RKO (cell line): ENCODE results near the gene KCNMA1.
"Not testable (repeated sequence)": the region's sequence is repeated elsewhere in the genome, so short reads cannot be mapped to it uniquely, and the experiment has no call there.

Experiments
- DNase-seq: peaks from one replicate; pipeline ENCODE4 v3.0.0-alpha.2; 2016; ENCODE audit warnings: low spot score

The KCNMA1 gene

DNA sequence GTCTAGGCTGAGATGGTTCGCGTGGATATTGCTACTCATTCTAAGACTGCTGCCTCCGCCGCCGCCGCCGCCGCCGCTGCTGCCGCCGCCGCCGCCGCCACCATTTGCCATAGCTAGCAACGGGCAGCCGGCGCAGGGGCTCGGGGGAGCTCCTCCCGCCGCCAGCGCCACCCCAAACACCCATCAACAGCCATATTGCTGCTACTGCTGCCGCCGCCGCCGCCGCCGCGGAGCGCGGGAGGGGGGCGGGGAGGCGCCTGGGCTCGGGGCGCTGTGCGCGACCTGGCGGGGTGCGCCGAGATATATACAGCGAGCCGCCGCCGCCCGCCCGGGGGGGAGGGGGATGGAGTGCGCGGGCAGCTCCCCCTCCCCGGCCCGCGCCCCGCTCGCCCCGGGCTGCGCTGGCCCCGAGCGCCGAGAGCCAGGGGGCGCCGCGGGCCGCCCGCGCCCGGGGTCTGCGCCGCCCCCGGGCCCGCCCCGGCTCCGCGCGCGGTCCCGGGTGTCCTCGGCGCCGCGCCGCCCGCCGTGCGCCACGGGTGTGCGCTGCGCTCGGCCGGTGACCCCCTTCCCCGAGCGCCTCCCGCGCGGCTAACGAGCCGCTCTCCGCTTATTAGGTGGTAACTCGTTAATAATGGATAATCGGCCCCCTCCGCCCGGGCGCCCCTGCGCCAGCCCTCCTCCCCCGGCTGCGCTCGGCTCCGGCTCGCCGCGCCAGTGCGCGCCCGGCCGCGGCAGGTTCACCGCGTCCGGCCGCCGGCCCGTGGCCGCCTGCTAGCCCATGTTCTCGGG lies at the start of gene KCNMA1:
TSS of gene KCNMA1 (minus strand) at position 277 of the 789 bp plus-strand sequence.
- DNase-seq = no peak

DNA sequence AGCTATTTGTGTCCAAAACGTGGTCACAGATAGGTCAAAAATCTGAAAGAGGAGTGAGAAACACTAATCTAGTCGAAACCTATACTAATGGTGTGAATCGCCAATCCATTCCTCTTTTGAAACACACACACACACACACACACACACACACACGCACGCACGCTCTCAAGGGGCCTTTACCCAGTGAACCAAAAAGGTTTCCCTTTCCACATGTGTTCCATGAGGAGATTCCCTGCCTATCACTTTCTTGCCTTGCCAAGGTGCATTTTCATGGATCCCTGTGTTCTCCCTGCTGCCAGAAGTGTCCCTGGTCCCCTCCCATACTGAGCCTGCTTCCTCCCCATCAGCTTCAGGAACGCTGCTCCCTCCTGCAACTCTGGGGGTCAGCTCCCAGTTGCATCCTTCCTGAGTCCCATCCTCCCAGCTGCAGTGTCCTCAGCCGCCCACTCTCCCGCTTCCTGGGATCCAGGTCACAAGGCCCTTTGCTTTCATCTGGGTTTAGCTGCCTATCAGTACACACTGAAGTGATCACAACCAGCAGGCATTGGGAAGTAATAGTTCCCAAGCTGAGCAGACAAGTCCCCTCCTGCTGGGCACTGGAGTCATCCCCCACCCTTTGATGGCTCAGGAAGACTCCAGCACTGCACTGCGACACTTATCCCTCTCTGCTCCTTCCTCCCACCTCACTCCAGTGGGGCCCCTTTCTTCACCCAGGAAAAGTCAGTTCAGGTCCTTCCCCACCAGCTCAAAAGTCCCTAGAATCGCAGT lies 49.2 kb upstream of the KCNMA1 start:
- no peak for DNase-seq

GRCh38 chr10:77686096-77686495 lies 48.5 kb upstream of the KCNMA1 start:
- no peak for DNase-seq

DNA sequence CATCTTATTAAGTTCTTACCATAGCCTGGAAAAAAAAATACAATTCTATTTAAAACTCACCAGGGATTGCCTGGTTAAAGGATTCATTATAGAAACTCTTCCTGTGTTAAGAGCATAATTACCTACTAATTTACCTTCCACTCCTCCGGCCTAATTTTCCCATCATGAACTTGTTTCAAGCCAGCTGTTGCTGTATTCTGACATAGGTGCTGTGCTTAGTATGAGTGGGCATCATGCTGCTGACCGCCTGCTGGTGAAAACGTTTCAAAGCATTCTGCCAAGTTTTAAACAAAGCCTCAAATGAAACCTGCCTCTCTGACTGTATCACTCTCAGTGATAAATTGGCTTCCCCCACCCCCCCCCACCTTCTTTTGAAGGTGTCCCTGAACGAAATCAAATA lies 47.8 kb upstream of the KCNMA1 start:
- no peak for DNase-seq

DNA sequence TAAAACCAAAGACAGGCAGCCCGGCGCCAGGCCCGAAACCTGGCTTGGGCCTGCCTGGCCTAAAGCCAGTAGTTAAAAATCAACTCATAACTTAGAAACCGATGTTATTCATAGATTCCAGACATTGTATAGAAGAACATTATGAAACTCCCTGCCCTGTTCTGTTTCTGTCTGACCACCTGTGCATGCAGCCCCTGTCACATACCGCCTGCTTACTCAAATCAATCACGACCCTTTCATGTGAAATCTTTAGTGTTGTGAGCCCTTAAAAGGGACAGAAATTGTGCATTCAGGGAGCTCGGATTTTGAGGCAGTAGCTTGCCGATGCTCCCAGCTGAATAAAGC lies 45.5 kb upstream of the KCNMA1 start:
- DNase-seq = not testable (repeated sequence)

DNA sequence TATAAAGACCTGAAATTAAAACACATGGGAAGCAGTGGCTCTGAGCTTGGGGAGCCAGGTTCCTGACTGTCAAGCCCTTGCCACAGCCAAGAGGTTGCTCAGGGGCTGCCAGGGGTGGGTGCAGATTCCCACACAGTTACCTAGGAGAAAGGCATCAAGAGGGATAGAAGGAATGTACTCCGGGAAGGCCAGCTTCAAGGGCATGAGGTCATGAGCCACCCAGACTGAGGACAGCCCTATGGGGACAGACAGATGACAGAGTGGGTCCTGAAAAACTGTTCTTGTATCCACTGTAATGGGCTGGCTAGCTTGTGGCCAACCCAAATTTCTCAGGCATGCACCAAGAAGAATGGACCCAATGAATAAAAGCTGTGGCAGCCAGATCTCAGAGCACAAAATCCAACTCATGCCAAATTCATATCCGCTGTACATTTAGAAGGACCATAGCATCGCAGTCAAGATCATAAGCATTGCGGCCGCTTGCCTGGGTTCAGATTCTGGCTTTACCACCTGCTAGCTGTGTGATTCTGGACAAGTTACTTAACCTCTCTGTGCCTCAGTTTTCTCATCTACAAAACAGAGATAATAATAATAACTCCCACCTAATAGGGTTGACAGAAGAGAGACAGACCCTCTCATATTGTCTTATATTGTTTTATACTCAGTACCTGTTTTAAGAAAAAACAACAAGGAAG lies 44.9 kb upstream of the KCNMA1 start:
- no peak for DNase-seq

- no peak for DNase-seq
Measured at GRCh38 chr10:77681839-77682238, 44.2 kb upstream of the KCNMA1 start.

DNA sequence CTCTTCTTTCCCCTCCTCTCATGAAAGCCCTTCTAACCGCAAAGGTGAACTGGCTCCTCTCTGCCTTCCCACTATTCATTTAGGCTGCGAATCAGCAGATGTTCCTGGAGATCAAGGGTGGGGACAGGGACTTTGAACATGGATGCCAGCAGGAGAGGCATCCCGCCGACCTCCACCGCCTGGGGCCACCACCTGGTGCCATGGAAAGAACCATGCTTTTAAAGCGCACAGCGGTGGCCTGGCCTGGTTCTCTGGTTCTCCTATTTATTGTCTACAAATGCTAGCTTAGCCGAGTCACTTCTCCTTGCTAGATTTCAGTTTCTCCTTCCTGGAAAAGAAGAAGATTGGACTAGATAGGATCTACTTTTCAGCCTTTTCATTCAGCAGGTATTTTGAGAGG lies 43.2 kb upstream of the KCNMA1 start:
- DNase-seq = no peak

DNA sequence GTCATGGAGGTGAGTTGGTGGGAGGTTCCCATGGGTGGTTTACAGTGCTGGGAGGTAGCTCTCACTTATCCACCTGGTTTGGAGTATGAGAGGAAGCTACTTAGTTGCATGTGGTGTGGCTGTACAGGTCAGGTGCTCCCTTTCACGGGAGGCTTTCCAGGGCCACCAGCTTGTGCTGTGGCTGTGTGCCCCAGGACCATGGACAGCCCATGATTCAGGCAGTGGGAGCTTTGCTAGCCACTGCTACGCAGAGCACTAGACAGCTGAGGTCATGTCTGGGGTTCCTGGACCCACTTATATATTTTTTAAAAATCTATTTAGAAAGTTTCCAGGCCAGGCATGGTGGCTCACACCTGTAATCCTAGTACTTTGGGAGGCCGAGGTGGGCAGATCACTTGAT lies 42.5 kb upstream of the KCNMA1 start:
- no peak for DNase-seq

DNA sequence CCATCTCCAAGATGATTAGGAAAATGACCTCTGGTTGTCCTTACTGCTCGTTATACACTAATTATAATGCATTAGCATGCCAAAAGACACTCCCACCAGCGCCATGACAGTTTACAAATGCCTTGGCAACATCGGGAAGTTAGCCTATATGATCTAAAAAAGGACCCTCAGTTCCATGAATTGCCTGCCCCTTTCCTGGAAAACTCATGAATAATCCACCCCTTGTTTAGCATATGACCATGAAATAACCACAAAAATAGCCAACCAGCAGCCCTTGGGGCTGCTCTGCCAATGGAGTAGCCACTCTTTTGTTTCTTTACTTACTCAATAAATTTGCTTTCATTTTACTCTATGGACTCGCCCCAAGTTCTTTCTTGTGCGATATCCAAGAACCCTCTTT lies 41.6 kb upstream of the KCNMA1 start:
- no peak for DNase-seq

DNA sequence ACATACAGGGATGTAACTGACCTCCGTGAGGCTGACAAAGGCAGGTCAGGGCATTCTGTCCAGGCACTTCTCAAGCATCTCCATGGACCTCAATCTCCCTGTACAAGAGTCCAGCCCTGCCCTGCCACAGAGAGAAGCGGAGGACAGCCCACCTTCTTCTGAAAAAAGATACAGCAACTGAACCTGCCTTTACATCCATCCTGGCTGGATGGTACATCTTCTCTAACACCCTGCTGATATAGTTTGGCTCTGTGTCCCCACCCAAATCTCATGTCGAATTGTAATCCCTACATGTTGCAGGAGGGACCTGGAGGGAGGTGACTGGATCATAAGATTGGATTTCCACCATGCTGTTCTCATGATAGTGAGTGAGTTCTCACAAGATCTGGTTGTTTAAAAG lies 40.5 kb upstream of the KCNMA1 start:
- DNase-seq = no peak

GRCh38 chr10:77675347-77675746 lies 37.7 kb upstream of the KCNMA1 start:
- no peak for DNase-seq

GRCh38 chr10:77673515-77674140 lies 36.0 kb upstream of the KCNMA1 start:
- no peak for DNase-seq

DNA sequence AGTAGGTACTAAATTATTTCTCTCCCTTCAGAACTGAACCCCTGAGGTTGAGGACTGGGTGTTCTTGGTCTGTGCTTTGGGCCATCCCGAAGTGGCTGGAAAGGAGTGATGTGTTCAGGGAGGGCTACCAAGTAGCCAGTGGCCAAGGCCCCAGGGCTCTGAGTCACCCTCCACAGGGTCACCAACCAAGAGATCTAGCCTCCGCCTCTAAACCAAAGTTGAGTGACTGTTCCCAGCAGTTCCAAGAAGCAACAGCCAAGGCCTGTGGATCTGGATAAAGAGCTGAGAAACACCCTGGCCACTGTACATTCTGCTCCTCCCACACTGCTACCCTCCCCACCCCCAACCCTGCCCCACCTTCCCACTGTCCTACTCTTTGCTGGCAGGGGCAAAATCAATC lies 35.5 kb upstream of the KCNMA1 start:
- no peak for DNase-seq

DNA sequence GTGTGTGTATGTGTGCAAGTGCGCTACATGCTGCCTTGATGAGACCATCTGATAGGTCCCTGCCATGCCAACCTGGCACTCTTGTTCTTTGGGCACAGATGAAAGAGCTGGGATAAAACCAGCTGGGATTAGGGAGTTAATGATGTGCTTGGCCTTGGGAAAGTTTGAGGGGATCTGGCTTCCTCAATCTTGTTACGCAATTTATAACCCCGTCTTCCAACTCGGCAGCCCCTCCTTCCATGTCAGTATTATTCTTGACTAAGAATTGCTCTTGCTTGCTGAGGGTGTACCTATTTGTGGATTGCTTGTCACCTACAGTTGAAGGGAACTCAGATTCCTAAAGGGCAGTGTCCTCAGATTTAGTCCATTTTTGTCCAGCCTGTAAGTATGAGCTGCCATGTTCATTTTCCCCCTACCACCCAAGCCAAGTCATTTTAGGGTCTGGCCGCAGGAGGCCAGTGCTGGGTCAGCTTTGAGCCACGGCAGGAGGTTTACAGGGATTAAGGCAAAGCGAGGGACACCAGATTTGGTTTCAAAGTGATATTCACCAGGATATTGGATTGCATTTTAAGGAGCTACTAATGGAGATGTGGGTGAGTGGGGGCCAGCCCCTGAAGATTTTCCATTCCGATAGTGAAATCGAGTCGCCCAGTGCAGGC lies 34.1 kb upstream of the KCNMA1 start:
- DNase-seq = no peak

GRCh38 chr10:77670817-77671443 lies 33.3 kb upstream of the KCNMA1 start:
- DNase-seq = no peak

GRCh38 chr10:77669892-77670291 lies 32.3 kb upstream of the KCNMA1 start:
- no peak for DNase-seq

DNA sequence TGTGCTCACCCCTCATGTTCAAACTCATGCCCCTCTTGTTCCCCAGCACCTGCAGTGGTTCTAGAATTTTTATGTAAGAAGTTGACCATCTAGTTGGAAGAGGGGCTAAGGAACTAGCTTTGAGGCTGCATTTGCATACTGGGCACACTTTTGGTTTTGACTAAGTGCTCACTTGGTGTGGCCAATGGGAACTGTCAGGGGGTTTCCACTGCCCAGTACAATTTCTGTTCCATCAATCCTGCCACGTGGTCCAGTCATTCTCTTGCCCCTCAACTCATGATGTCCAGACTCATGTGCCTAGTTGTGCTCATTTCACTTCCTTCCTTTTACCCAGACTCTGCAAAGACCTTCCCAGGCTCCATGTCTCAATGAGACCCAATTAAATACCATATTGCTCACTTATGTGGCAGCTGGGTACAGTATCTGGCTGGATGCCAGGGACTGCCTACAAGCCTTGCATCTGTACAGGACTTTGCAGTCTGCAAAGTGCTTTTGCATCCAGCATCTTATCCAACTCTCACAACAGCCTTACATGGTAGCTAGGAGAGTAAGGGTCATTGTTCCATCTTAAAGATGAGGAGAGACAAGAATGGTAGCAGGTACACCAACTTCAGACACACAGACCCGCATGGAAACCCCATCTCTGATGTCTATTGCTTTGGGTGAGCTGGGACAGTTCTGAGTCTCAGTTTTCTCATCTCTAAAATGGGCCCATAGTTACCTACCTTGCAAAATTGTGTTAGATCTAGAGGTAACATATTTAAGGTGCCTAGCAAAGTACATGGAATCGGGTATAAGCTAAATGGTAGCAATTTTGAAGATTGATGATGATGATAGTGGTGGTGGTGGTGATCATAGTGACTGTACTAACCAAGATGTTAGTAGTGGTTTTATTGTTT lies 30.1 kb upstream of the KCNMA1 start:
- no peak for DNase-seq

DNA sequence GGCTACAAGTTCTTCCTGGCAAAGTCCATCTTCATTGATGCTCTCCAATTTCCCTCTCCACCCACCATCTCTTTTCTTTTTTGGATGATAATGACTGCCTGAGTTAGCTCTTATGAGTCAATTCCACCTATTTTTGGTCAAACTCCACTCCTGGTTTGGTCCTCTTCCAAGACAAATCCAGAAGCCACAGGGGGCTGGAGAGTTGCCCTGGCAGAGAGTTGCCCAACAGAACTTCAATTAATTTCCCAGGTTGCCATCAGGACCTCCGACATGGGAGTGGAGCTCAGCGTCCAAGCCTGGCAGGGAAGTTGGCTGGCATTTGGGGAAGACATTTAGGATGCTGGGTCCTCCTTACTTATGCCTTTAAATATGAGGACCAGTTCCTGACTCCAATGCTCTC lies 29.2 kb upstream of the KCNMA1 start:
- DNase-seq = no peak

DNA sequence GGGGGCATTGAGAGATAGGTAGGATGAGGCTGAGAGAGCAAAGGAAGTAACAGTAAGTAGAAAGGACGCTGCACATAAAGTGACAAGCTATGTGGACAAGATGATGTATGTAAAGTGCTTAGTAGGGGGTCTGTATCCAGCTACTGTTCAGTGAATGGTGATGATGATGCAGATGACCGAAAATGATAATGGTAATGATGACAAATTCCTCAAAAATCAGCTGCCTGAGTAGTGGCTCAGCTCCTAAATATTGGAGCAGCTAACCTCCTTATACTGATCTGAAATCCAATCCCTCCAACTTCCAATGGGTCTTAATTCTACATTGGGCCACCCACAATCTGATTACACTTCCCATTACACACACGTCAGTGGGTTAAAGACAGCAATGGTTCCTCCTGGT lies 27.1 kb upstream of the KCNMA1 start:
- DNase-seq = no peak

GRCh38 chr10:77664008-77664407 lies 26.4 kb upstream of the KCNMA1 start:
- no peak for DNase-seq
